ENCODE results near the gene GRIP1.
"Not testable (repeated sequence)": the region's sequence is repeated elsewhere in the genome, so short reads cannot be mapped to it uniquely, and the experiment has no call there.

GRCh38 chr12:66303316-66303804 is 375.5 kb downstream of the GRIP1 start:
- not testable (repeated sequence) for TF ChIP-seq CTCF (conservative IDR thresholded peaks at IDR 0.05 in 1 of 2, IDR thresholded peaks at IDR 0.05 in 1 of 2; ENCODE audit: low read depth in 1 of 2, low read length in 2 of 2); EZH2 (IDR thresholded peaks at IDR 0.05; ENCODE audit: low read length, missing control alignments)
